Panc1 (cell line): ENCODE data around the gene VWA2. TPM values are rescaled to one million over a fixed set of nuclear protein-coding genes. Genes with fewer than 3 reads are reported as not detected.

Experiments used
- ATAC-seq: fragments of 200-7000 bp; cut with Tn5 transposase; 2 replicates; pipeline ENCODE4 v1.9.1; 2020; ENCODE audit warnings: mild to moderate bottlenecking, moderate library complexity
- BruUV-seq: library from RNA; stranded (reverse); fragments of 400-500 nt; replicated peaks from 2 replicates; lab custom pipeline; 2021; lab: Mats Ljungman, UMichigan
- CTCF ChIA-PET: fragments of 300-600 bp; sonication (Branson Sonifier 250); formaldehyde crosslinking; loops from one replicate; lab custom pipeline; 2022; ENCODE audit warnings: antibody characterized with exemption; lab: Charles Lee
- POLR2A ChIA-PET: fragments of 300-600 bp; sonication (Branson Sonifier 250); formaldehyde crosslinking; loops from one replicate; lab custom pipeline; 2022; ENCODE audit warnings: antibody characterized with exemption; lab: Charles Lee
- DNase-seq: peaks from one replicate; pipeline ENCODE4 v3.0.0-alpha.2; 2010; ENCODE audit warnings: low read depth, low spot score
- H3K27ac ChIP-seq: 2 replicates; pipeline ENCODE4 v1.5.1; 2011; ENCODE audit warnings: mild to moderate bottlenecking, low read length, inconsistent platforms
- H3K27me3 ChIP-seq: fragments of 200-500 bp; sonication (Bioruptor generic); 2 replicates; pipeline ENCODE4 v1.6.0; 2014; ENCODE audit warnings: low read length, inconsistent platforms; ENCODE audit not compliant: control insufficient read depth, insufficient read depth
- H3K36me3 ChIP-seq: fragments of 200-500 bp; sonication (Bioruptor generic); 2 replicates; pipeline ENCODE4 v1.5.1; 2014; ENCODE audit warnings: inconsistent platforms, mild to moderate bottlenecking, low read length, moderate library complexity; ENCODE audit not compliant: control insufficient read depth, insufficient read depth
- H3K4me1 ChIP-seq: 2 replicates; pipeline ENCODE4 v1.5.1; 2011; ENCODE audit warnings: inconsistent platforms, mild to moderate bottlenecking, low read length, moderate library complexity; ENCODE audit not compliant: control insufficient read depth, insufficient read depth
- H3K4me3 ChIP-seq, 2 experiments: 2 replicates each; pipeline ENCODE4 v1.5.1; 2011 to 2012; ENCODE audit warnings: low read depth in 2 of 2, low read length in 2 of 2, mild to moderate bottlenecking in 2 of 2, inconsistent platforms in 1 of 2, moderate library complexity in 1 of 2
- H3K9me3 ChIP-seq: fragments of 200-500 bp; sonication (Bioruptor generic); 2 replicates; pipeline ENCODE4 v1.5.1; 2014; ENCODE audit warnings: low read depth, mild to moderate bottlenecking, inconsistent platforms, low read length, moderate library complexity; ENCODE audit not compliant: control insufficient read depth, insufficient read depth
- CTCF ChIP-seq: fragments of 450-650 bp; IDR thresholded peaks from 2 replicates; pipeline ENCODE4 v1.5.1; 2017; ENCODE audit warnings: mild to moderate bottlenecking
- POLR2AphosphoS5 ChIP-seq: IDR thresholded peaks from 2 replicates; pipeline ENCODE4 v1.6.1; 2012; ENCODE audit warnings: mild to moderate bottlenecking, low read depth, low read length, moderate library complexity
- REST ChIP-seq, 2 experiments: IDR thresholded peaks; 2 replicates each; pipeline ENCODE4 v1.6.1; 2011 to 2012; ENCODE audit warnings: low read depth in 2 of 2, control low read depth in 1 of 2, low read length in 1 of 2, mild to moderate bottlenecking in 1 of 2, moderate library complexity in 1 of 2; ENCODE audit not compliant: insufficient read depth in 1 of 2
- SIN3A ChIP-seq: IDR thresholded peaks from 2 replicates; pipeline ENCODE4 v1.6.1; 2012; ENCODE audit warnings: low read depth, mild to moderate bottlenecking, low read length, moderate library complexity, borderline replicate concordance; ENCODE audit not compliant: insufficient read depth
- TCF7L2 ChIP-seq: IDR thresholded peaks from 2 replicates; pipeline ENCODE4 v1.6.1; 2011; ENCODE audit warnings: mild to moderate bottlenecking, low read depth, low read length, inconsistent platforms
- in situ Hi-C: cut with HindIII; loops from 2 replicates; pipeline ENCODE4 v1.10.0; 2016; ENCODE audit warnings: low sequenced_read_pairs, low pct_unique_long_range_greater_than_20kb
- intact Hi-C: fragments of 100-400 bp; cut with micrococcal nuclease; formaldehyde crosslinking; loops from one replicate; pipeline ENCODE4 v1.10.0; 2022; ENCODE audit not compliant: unreplicated experiment
- total RNA-seq: library from RNA; stranded (reverse); gene quantifications from one replicate; pipeline ENCODE4 v1.2.1, GENCODE V29; 2021; ENCODE audit not compliant: unreplicated experiment

The VWA2 gene
- total RNA-seq, 1 experiment from 2014 or later = 0.77 TPM

DNA sequence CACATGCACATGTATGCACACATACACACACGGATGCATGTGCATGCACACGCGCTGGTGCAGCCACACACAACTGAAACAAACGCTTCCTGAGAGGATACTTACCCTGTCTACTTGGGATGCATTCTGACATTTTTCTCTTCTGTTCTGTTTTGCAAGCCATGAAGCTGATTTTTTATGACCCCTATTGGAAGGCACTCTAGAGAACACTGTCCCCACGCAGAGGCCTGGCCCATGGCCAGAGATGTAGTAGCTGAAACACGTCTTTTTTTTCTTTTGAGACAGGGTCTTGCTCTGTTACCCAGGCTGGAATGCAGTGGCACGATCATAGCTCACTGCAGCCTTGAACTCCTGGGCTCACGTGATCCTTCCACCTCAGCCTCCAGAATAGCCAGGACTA, 47.9 kb downstream of the VWA2 start:
- intact Hi-C loops (no loop called here), in situ Hi-C loops (no loop called here)
- H3K4me3 ChIP-seq = no peak overlapping the region
- H3K27ac ChIP-seq = no peak overlapping the region
- no peak for ATAC-seq
- BruUV-seq = no TSS peak
- no peaks in the 10 kb centered on the region for H3K27me3 ChIP-seq
- TF ChIP-seq POLR2AphosphoS5 (no peak; the same call in 1 of the 2 replicates), SIN3A (no peak), CTCF (no peak), REST (IDR thresholded peaks at IDR 0.05; ENCODE audit: insufficient read depth in 1 of 2, low read depth in 2 of 2, low read length in 1 of 2) (no peak), TCF7L2 (no peak)
- DNase-seq = no peak
- ChIA-PET POLR2A (no interaction called here), CTCF (interaction anchor here (2.1 kb wide), 1 partner anchor 17 kb away, joined by 5 read pairs; no protein-coding TSS in a partner anchor)
- no peaks in the 10 kb centered on the region for H3K9me3 ChIP-seq
- no peaks in the 10 kb centered on the region for H3K36me3 ChIP-seq
- peaks cover 5% of the 10 kb centered on the region; the same call in 1 of the 2 replicates for H3K4me1 ChIP-seq

GRCh38 chr10:114288424-114289095, 49.5 kb downstream of the VWA2 start:
- peaks cover 5% of the 10 kb centered on the region; the same call in 1 of the 2 replicates for H3K4me1 ChIP-seq
- DNase-seq (no peak), ATAC-seq (peak; percentile 10; the same call in 1 of the 2 replicates)
- H3K4me3 ChIP-seq = no peak overlapping the region
- H3K27me3 ChIP-seq = no peaks in the 10 kb centered on the region
- H3K27ac ChIP-seq = no peak overlapping the region
- no peaks in the 10 kb centered on the region for H3K9me3 ChIP-seq
- ChIA-PET POLR2A (interaction anchor here (0.5 kb wide), 1 partner anchor 61 kb away, joined by 3 read pairs; no protein-coding TSS in a partner anchor), CTCF (interaction anchor here (2.1 kb wide), 1 partner anchor 16 kb away, joined by 5 read pairs; no protein-coding TSS in a partner anchor)
- intact Hi-C loops (no loop called here), in situ Hi-C loops (no loop called here)
- peaks cover 3% of the 10 kb centered on the region; the same call in 1 of the 2 replicates for H3K36me3 ChIP-seq
- TF ChIP-seq SIN3A (no peak), POLR2AphosphoS5 (peak; percentile 32; the same call in 1 of the 2 replicates), TCF7L2 (no peak)
- no TSS peak for BruUV-seq
